Measurements from ENCODE around the gene SC5D.

SC5D gene

DNA sequence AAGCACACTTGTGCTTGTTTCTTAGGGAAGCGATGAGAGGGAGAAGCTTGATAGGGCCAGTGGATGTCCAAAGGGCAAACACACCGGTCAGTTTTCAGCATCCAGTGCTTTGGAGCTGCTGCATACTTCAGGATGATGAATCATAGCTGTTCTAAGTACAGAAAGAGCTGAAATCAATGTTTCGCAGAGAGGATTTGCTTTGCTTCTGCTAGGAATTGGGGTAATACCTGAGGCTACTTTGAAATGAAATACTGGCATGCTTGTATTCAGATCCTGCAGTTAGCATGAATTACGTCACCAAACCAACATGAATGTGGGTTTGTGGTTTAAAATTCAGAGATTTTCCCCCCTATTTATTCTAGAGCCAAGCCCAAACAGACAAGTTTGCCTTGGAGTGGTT lies 41.7 kb upstream of the SC5D start:
- no peak for DNase-seq (ENCODE audit: low read depth)
- no peak overlapping the region for H3K4me3 ChIP-seq (ENCODE audit: low read length)
- no peak for TF ChIP-seq CTCF (conservative IDR thresholded peaks at IDR 0.05; ENCODE audit: low read depth, low read length)

DNA sequence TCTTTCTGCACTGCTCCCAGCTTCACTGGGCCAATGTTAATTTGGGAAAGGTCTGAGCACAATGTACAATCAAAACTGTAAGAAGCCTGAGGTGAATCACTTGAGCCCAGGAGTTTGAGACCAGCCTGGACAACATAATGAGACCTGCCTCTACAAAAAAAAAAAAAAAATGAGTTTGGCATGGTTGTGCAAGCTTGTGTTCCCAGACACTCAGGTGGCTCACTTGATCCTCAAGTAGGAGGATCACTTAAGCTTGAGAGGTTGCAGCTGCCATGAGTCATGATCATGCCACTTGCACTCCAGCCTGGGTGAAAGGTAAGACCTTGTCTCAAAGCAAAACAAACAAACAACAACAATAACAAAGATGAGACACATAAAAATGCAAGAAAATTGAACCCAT lies 38.6 kb upstream of the SC5D start:
- H3K4me3 ChIP-seq (ENCODE audit: low read length): no peak overlapping the region
- no peak for DNase-seq (ENCODE audit: low read depth)
- no peak for TF ChIP-seq CTCF (conservative IDR thresholded peaks at IDR 0.05; ENCODE audit: low read depth, low read length)

DNA sequence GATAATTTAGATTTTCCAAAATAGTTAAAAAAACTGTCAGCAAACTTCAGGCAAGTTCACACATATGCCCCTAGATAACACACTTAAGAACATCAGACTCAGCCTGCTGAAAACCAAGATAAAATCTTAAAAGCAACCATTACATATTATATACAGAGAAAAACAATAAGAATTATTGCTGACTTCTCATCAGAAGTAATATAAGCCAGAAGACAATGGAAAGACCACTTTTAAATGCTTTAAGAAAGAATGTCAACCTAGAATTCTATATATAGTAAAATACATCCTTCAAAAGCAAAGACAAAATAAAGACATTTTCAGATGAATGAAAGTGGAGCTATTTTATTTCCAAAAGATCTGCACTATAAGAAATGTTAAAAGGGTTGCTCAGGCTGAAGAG lies 37.8 kb upstream of the SC5D start:
- no peak for DNase-seq (ENCODE audit: low read depth)
- H3K4me3 ChIP-seq (ENCODE audit: low read length): no peak overlapping the region
- no peak for TF ChIP-seq CTCF (conservative IDR thresholded peaks at IDR 0.05; ENCODE audit: low read depth, low read length)

GRCh38 chr11:121255473-121256125 lies 37.0 kb upstream of the SC5D start:
- no peak for DNase-seq (ENCODE audit: low read depth)
- TF ChIP-seq CTCF (conservative IDR thresholded peaks at IDR 0.05; ENCODE audit: low read depth, low read length): no peak
- no peak overlapping the region for H3K4me3 ChIP-seq (ENCODE audit: low read length)

DNA sequence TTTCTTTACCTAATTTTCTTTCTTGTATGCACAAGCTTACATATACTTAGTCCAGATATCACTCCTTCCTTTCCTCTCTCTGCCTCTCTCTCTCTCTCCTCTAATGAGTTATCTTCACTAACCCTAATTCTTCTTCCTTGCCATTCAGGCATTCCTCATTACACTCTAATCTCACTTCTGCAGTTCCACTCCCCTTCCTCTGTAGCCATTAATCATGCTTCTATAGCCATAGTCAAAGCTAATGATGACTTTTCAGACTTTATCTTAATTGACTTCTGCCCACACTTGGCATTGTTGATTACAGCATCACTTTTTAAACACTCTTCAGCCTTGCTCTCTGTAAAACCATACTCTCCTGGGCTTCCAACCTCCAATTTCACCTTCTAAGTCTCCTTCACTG lies 35.3 kb upstream of the SC5D start:
- no peak for DNase-seq (ENCODE audit: low read depth)
- H3K4me3 ChIP-seq (ENCODE audit: low read length): no peak overlapping the region
- TF ChIP-seq CTCF (conservative IDR thresholded peaks at IDR 0.05; ENCODE audit: low read depth, low read length): no peak

- no peak for DNase-seq (ENCODE audit: low read depth)
- H3K4me3 ChIP-seq (ENCODE audit: low read length): no peak overlapping the region
- TF ChIP-seq CTCF (conservative IDR thresholded peaks at IDR 0.05; ENCODE audit: low read depth, low read length): no peak
Observed at GRCh38 chr11:121257976-121258375, 34.6 kb upstream of the SC5D start.

DNA sequence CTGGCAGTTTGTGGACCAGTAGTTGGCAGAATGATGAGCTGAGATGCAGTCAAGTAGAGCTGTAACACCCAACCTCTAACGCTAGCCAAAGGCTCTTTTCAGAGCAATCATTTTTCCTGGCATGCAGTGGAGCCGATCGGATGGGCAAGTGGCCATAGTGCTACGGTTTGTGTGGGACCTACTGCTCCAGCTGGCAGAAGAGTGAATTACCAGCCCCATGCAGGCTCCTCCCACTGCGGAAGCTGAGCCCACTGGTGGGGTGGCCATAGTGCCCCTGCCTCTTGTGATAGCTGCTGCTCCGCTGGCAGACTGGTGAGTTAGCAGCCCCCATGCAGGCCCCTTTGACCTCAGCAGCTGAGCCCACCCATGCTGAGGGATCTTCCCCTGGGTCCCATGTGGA lies 27.0 kb upstream of the SC5D start:
- no peak for TF ChIP-seq CTCF (conservative IDR thresholded peaks at IDR 0.05; ENCODE audit: low read depth, low read length)
- H3K4me3 ChIP-seq (ENCODE audit: low read length): no peak overlapping the region
- DNase-seq (ENCODE audit: low read depth): no peak
